NCI-H226 (cell line): ENCODE data around the gene ARFGEF3.

Source experiments
- DNase-seq: peaks from one replicate; pipeline ENCODE4 v3.0.0-alpha.2; 2015

ARFGEF3 gene

GRCh38 chr6:138370631-138371451 lies 209.1 kb downstream of the ARFGEF3 start:
- DNase-seq, result no peak

- DNase-seq, result no peak
Observed at GRCh38 chr6:138371452-138371711, 209.6 kb downstream of the ARFGEF3 start.

GRCh38 chr6:138371720-138372119 lies 210.0 kb downstream of the ARFGEF3 start:
- DNase-seq, result peak; percentile 9

- peak; percentile 49 for DNase-seq
Observed at GRCh38 chr6:138372711-138373463, 211.1 kb downstream of the ARFGEF3 start.

GRCh38 chr6:138374230-138374629 lies 212.5 kb downstream of the ARFGEF3 start:
- no peak for DNase-seq

GRCh38 chr6:138374815-138375214 lies 213.1 kb downstream of the ARFGEF3 start:
- no peak for DNase-seq

- no peak for DNase-seq
Observed at GRCh38 chr6:138377042-138377441, 215.3 kb downstream of the ARFGEF3 start.

- DNase-seq, result no peak
Observed at GRCh38 chr6:138377844-138378243, 216.1 kb downstream of the ARFGEF3 start, which contains the start of gene SMIM28. Gene SMIM28 (plus strand): TSS chr6:138377905. CDS start chr6:138378073, 168 bp downstream.

GRCh38 chr6:138378463-138378862 lies 216.7 kb downstream of the ARFGEF3 start:
- DNase-seq, result no peak

GRCh38 chr6:138382498-138383265 lies 220.9 kb downstream of the ARFGEF3 start:
- peak; percentile 36 for DNase-seq

GRCh38 chr6:138383776-138384175 lies 222.0 kb downstream of the ARFGEF3 start:
- no peak for DNase-seq

GRCh38 chr6:138386897-138387296 lies 225.2 kb downstream of the ARFGEF3 start:
- DNase-seq, result no peak

GRCh38 chr6:138387577-138388368 lies 226.0 kb downstream of the ARFGEF3 start:
- no peak for DNase-seq

GRCh38 chr6:138389551-138389950 lies 227.8 kb downstream of the ARFGEF3 start:
- DNase-seq, result no peak
